ENCODE measurements around the gene OR5H14. TPM values are rescaled to one million over a fixed set of nuclear protein-coding genes. Genes with fewer than 3 reads are reported as not detected.
"Not testable (repeated sequence)": the region's sequence is repeated elsewhere in the genome, so short reads cannot be mapped to it uniquely, and the experiment has no call there.

OR5H14 gene
- total RNA-seq, 1 donor from 2014 or later, result 0.02 TPM

DNA sequence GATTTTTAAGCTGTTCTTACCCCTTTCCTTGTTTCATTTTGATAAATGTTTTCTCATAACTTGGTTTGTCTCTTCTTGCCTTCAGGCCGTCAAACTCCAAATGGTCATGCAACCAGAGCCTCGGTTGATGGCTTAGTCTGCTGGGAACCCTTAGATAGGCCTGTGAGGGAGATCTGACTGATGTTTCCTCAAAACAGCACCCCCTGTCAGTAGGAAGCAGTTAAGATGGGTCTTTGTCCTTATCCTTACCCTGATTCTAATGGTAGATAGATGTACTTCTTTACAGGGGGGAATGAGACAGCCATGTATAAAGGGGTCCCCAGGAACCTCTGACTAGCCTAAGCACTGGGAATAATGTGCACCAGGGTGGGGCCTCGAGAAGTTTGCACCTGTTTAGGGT is 33.0 kb upstream of the OR5H14 start:
- intact Hi-C loops (cut with micrococcal nuclease), result no loop called here
- Mint-ChIP-seq H3K9me3 (peaks cover 18% of the 10 kb centered on the region), H3K27ac (no peak overlapping the region), H3K4me3 (no peak overlapping the region), H3K4me1 (no peaks in the 10 kb centered on the region), H3K27me3 (no peaks in the 10 kb centered on the region), H3K36me3 (ENCODE audit: low read depth) (no peaks in the 10 kb centered on the region)
- no peak for DNase-seq
- ATAC-seq (ENCODE audit: low read depth), result no peak
- POLR2A ChIA-PET, result no interaction called here
- CTCF ChIA-PET, result no interaction called here
- TF ChIP-seq, protein P1, sequence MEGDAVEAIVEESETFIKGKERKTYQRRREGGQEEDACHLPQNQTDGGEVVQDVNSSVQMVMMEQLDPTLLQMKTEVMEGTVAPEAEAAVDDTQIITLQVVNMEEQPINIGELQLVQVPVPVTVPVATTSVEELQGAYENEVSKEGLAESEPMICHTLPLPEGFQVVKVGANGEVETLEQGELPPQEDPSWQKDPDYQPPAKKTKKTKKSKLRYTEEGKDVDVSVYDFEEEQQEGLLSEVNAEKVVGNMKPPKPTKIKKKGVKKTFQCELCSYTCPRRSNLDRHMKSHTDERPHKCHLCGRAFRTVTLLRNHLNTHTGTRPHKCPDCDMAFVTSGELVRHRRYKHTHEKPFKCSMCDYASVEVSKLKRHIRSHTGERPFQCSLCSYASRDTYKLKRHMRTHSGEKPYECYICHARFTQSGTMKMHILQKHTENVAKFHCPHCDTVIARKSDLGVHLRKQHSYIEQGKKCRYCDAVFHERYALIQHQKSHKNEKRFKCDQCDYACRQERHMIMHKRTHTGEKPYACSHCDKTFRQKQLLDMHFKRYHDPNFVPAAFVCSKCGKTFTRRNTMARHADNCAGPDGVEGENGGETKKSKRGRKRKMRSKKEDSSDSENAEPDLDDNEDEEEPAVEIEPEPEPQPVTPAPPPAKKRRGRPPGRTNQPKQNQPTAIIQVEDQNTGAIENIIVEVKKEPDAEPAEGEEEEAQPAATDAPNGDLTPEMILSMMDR (IDR thresholded peaks at IDR 0.05), result no peak

DNA sequence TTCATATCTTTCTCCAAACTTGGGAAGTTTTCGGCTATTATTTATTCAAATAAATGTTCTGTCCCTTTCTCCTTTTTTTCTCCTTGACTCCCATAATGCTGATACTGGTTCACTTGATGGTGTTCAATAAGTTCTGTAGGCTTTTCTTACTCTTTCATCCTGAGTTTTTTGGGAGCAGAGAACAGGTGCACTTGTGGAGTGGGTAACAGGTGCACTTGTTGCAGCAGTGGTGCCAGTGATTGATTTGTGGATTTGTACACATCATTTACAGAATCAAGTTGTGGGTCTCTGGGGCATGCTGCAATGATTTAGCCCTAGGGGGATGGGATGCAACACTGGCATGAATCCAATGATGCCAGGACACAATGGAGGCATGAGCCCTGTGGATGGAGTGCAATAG is 31.6 kb upstream of the OR5H14 start:
- TF ChIP-seq, protein P1 (IDR thresholded peaks at IDR 0.05), result no peak
- DNase-seq, result no peak
- POLR2A ChIA-PET, result no interaction called here
- Mint-ChIP-seq H3K4me3 (no peak overlapping the region), H3K27me3 (no peaks in the 10 kb centered on the region), H3K27ac (no peak overlapping the region), H3K4me1 (no peaks in the 10 kb centered on the region), H3K9me3 (peaks cover 16% of the 10 kb centered on the region), H3K36me3 (ENCODE audit: low read depth) (no peaks in the 10 kb centered on the region)
- no peak for ATAC-seq (ENCODE audit: low read depth)
- intact Hi-C loops (cut with micrococcal nuclease), result no loop called here
- CTCF ChIA-PET, result no interaction called here

DNA sequence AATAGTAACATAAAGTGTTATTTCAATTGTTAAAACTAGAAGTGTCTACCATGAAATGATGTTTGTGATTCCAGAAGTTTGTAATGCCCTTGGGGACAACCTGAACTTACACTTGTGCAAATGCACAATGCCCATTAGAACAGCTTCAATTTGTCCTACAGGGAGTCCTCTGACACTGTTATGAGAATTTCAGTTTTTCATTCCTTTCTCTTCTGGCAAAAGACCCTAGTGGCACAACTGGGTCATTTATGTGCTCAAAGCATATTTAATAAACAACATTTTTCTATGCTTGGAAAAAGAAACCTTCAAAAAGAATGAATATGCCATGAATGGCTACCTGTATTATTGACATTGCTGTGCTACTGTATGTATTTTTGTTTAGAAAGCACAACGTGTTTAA is 16.9 kb upstream of the OR5H14 start, which contains the start of gene OR5H1:
Gene OR5H1, plus strand, starts transcription at position 301 of the 400 bp plus-strand sequence. CDS start 1,977 bp downstream, outside the sequence.
- no peak for DNase-seq
- no peak for ATAC-seq (ENCODE audit: low read depth)
- TF ChIP-seq, protein P1 (IDR thresholded peaks at IDR 0.05), result no peak
- Mint-ChIP-seq H3K9me3 (peaks cover 4% of the 10 kb centered on the region), H3K36me3 (ENCODE audit: low read depth) (no peaks in the 10 kb centered on the region), H3K4me3 (no peak within 1 kb of the TSS), H3K4me1 (no peaks in the 10 kb centered on the region), H3K27me3 (no peaks in the 10 kb centered on the region), H3K27ac (no peak within 1 kb of the TSS)
- intact Hi-C loops (cut with micrococcal nuclease), result no loop called here
- ChIA-PET CTCF (no interaction called here), POLR2A (no interaction called here)

DNA sequence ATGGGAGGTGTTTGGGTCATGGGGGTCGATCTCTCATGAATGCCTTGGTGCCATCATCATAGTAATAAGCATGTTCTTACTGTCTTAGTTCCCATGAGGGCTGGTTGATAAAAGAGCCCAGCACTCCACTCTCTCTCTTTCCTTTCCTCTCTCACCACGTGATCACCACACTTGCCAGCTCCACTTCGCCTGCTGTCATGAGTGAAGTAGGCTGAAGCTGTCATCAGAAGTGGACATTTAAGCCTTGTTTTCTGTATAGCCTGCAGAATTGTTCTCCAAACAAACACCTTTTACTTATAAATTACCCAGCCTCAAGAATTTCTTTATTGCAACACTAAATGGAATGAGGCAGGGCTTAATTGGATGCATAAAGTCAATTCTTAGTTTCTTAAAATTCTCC is 10.6 kb upstream of the OR5H14 start:
- intact Hi-C loops (cut with micrococcal nuclease), result no loop called here

DNA sequence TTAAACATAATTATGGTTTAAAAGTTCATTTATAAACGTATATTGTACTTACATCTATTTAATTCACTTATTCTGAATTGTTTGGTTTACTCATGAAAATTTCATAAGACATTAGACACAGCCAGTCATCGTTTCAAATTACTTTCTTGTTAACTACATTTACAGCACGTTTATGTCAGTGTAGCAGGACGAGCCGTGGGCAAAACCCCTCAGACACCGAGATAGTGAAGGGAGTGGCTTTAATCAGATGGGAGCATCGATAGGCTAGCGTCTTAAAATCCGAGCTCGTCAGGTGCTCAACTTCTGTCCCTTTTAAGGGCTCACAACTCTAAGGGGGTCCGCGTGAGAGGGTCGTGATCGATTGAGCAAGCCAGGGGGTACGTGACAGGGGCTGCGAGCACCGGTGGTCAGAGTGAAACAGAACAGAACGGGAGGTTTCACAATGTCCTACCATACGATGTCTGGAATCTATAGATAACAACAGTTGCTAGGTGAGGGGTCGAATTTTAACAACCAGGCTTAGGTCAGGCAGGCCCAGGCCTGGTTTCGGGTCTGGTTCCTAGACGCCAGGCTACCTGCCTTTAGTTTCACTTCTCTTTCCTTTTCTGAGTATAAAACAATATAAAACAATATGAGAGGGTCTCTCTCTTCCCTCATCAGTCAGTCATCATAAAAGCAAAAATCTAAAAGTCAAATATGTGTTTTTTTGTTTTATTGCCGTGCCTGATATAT is 9.3 kb upstream of the OR5H14 start:
- H3K36me3 Mint-ChIP-seq (ENCODE audit: low read depth); H3K4me1 Mint-ChIP-seq; H3K27ac Mint-ChIP-seq; H3K9me3 Mint-ChIP-seq; POLR2A ChIA-PET; DNase-seq; H3K27me3 Mint-ChIP-seq; H3K4me3 Mint-ChIP-seq; intact Hi-C loops (cut with micrococcal nuclease); ATAC-seq (ENCODE audit: low read depth); CTCF ChIA-PET: not testable (repeated sequence)

More for the DNA sequence above, 10.6 kb upstream of the OR5H14 start:
- Mint-ChIP-seq H3K27me3 (no peaks in the 10 kb centered on the region), H3K9me3 (no peaks in the 10 kb centered on the region), H3K36me3 (ENCODE audit: low read depth) (no peaks in the 10 kb centered on the region), H3K4me3 (no peak overlapping the region), H3K4me1 (no peaks in the 10 kb centered on the region), H3K27ac (no peak overlapping the region)
- DNase-seq (no peak), ATAC-seq (ENCODE audit: low read depth) (no peak)
- POLR2A ChIA-PET, result no interaction called here
- CTCF ChIA-PET, result no interaction called here
- TF ChIP-seq, protein P1 (IDR thresholded peaks at IDR 0.05), result no peak

DNA sequence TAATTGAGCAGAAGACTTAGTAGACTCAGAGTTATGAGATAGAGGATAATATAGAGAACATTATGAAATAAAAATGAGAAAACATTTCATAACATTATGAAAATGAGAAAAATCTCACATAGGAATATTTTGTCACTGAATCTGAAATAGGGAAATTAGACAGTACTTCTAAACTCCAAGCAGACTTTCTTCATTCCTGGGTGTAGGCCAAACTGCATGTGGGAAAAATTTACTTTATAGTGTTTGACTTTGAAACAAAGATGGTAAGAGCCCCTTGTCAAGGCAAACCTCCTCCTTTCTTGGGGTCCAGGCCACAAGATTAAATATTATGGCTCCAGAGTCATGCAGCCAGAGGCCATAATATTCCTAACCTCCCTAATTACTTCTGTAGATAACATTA is 6.7 kb upstream of the OR5H14 start:
- no peaks in the 10 kb centered on the region for H3K27me3 Mint-ChIP-seq
- TF ChIP-seq, protein P1 (IDR thresholded peaks at IDR 0.05), result no peak
- intact Hi-C loops (cut with micrococcal nuclease), result no loop called here
- no peak for DNase-seq
- H3K4me3 Mint-ChIP-seq, result no peak overlapping the region
- H3K9me3 Mint-ChIP-seq, result no peaks in the 10 kb centered on the region
- no peak overlapping the region for H3K27ac Mint-ChIP-seq
- no peak for ATAC-seq (ENCODE audit: low read depth)
- ChIA-PET POLR2A (no interaction called here), CTCF (no interaction called here)
- no peaks in the 10 kb centered on the region for H3K36me3 Mint-ChIP-seq (ENCODE audit: low read depth)
- H3K4me1 Mint-ChIP-seq, result no peaks in the 10 kb centered on the region

Measured in activated B cell treated with CpG ODN at 0.5 μM for 24 hours (primary cell).